Sigmoid colon (tissue), 7 donors: ENCODE data around the gene TAGLN. TPM values are rescaled to one million over a fixed set of nuclear protein-coding genes. Genes with fewer than 3 reads are reported as not detected.

Experiments
- DNase-seq: peaks from one replicate; pipeline ENCODE4 v3.0.0-alpha.2; 2019
- H3K27ac ChIP-seq, 4 donors: fragments of 200-600 bp; sonication (generic); one replicate each; pipeline ENCODE4 v1.5.1; 2016 to 2019; ENCODE audit warnings: mild to moderate bottlenecking in 1 of 4
- H3K27me3 ChIP-seq, 3 donors: fragments of 200-600 bp; sonication (generic); one replicate each; pipeline ENCODE4 v1.5.1; 2019; ENCODE audit warnings: mild to moderate bottlenecking in 1 of 3
- H3K36me3 ChIP-seq, 4 donors: fragments of 200-600 bp; sonication (generic); one replicate each; pipeline ENCODE4 v1.5.1; 2016 to 2019
- H3K4me1 ChIP-seq, 4 donors: fragments of 200-600 bp; sonication (generic); one replicate each; pipeline ENCODE4 v1.5.1; 2017 to 2019
- H3K4me3 ChIP-seq, 4 donors: fragments of 200-600 bp; sonication (generic); one replicate each; pipeline ENCODE4 v1.5.1; 2017 to 2019; ENCODE audit warnings: mild to moderate bottlenecking in 2 of 4, moderate library complexity in 1 of 4
- H3K9me3 ChIP-seq, 4 donors: fragments of 200-600 bp in 3 of 4; sonication (generic) in 3 of 4; one replicate each; pipeline versions ENCODE4 v1.5.1 to v1.6.1; 2013 to 2019
- EP300 ChIP-seq, 4 donors: sonication (generic); formaldehyde crosslinking; IDR thresholded peaks; one replicate each; pipeline ENCODE4 v1.6.1; 2017; ENCODE audit warnings: antibody characterized with exemption in 4 of 4
- POLR2A ChIP-seq, 2 donors: fragments of 450-650 bp; IDR thresholded peaks; one replicate each; pipeline ENCODE4 v1.6.1; 2016; ENCODE audit warnings: antibody characterized with exemption in 2 of 2, mild to moderate bottlenecking in 2 of 2, moderate library complexity in 2 of 2
- POLR2AphosphoS5 ChIP-seq, 4 donors: sonication (generic); formaldehyde crosslinking; IDR thresholded peaks; one replicate each; pipeline ENCODE4 v1.6.1; 2017; ENCODE audit warnings: antibody characterized with exemption in 4 of 4
- WGBS, 2 donors: extraction: QIAGEN DNeasy Blood & Tissue Kit; methylation state at CpG; one replicate each; pipeline ENCODE4 v1.1.7; 2013; 5-methylcytosine and 5-hydroxymethylcytosine counted together
- intact Hi-C: fragments of 100-400 bp; cut with DNase I; formaldehyde crosslinking; loops from one replicate; pipeline ENCODE4 v1.15.1; 2023
- polyA plus RNA-seq, 3 donors: library from polyadenylated mRNA; stranded (reverse); fragments of 200-250 nt; gene quantifications; one replicate each; pipeline ENCODE4 v1.2.3, GENCODE V29; 2013
- total RNA-seq, 4 donors: library from RNA; depleted of rRNA; stranded (reverse); fragments of >200 nt; gene quantifications; one replicate each; pipeline ENCODE4 v1.1.0, GENCODE V29; 2016
- TF ChIP-seq, protein P1 (sequence below), 4 experiments: fragments of 450-650 bp in 3 of 4; fragments of 200-600 bp in 1 of 4; IDR thresholded peaks; one replicate each; pipeline ENCODE4 v1.5.1; 2016 to 2019; ENCODE audit warnings: antibody characterized with exemption in 4 of 4, mild to moderate bottlenecking in 3 of 4, moderate library complexity in 2 of 4
- donor health status: healthy with polysubstance abuse.
- donor health status: Bipolar disorder and iron deficiency.
- donor health status: healthy.

TAGLN gene
- total RNA-seq, result over 10,000 TPM in 3 of 4 donors, 1,000 to 10,000 TPM in 1; 6,854 to 14,048 (median 12,596) TPM
- polyA plus RNA-seq, result 1,000 to 10,000 TPM in 1 of 3 donors, 100 to 1,000 TPM in 2; 112 to 1,100 (median 337) TPM

GRCh38 chr11:117199053-117199915 is at the start of gene TAGLN:
TSS of gene TAGLN (plus strand) at chr11:117199370. CDS start at chr11:117203014, 3,644 bp downstream.
- intact Hi-C loops, result loop anchor here (5.0 kb wide), 1 partner anchor 52 kb away; no protein-coding TSS in a partner anchor
- 46 to 47% methylated on average over 34 of the region's 34 CpGs for WGBS, 2 donors
- Histone ChIP-seq H3K4me1 (peaks cover 0 to 40% (median 35%) of the 10 kb centered on the region in 4 donors), H3K4me3 (peak within 1 kb of the TSS; percentile 59 to 90 (median 86)), H3K36me3 (peaks cover 23 to 51% (median 35%) of the 10 kb centered on the region in 4 donors), H3K27ac (peak within 1 kb of the TSS; percentile 90 to 99 (median 96)), H3K27me3 (no peaks in the 10 kb centered on the region), H3K9me3 (no peaks in the 10 kb centered on the region)
- TF ChIP-seq POLR2A (IDR thresholded peaks at IDR 0.05) (peak; percentile 86 to 97), EP300 (IDR thresholded peaks at IDR 0.05) (peak in 2 of 4 donors; percentile 42 to 62), POLR2AphosphoS5 (IDR thresholded peaks at IDR 0.05) (peak; percentile 96 to 99 (median 98))
- TF ChIP-seq, protein P1, sequence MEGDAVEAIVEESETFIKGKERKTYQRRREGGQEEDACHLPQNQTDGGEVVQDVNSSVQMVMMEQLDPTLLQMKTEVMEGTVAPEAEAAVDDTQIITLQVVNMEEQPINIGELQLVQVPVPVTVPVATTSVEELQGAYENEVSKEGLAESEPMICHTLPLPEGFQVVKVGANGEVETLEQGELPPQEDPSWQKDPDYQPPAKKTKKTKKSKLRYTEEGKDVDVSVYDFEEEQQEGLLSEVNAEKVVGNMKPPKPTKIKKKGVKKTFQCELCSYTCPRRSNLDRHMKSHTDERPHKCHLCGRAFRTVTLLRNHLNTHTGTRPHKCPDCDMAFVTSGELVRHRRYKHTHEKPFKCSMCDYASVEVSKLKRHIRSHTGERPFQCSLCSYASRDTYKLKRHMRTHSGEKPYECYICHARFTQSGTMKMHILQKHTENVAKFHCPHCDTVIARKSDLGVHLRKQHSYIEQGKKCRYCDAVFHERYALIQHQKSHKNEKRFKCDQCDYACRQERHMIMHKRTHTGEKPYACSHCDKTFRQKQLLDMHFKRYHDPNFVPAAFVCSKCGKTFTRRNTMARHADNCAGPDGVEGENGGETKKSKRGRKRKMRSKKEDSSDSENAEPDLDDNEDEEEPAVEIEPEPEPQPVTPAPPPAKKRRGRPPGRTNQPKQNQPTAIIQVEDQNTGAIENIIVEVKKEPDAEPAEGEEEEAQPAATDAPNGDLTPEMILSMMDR (IDR thresholded peaks at IDR 0.05), result no peak
- DNase-seq, result peak; percentile 97

- Histone ChIP-seq H3K4me1 (peaks cover 0 to 91% (median 56%) of the 10 kb centered on the region in 4 donors), H3K4me3 (no peak overlapping the region), H3K9me3 (no peaks in the 10 kb centered on the region), H3K36me3 (peaks cover 0 to 34% (median 0%) of the 10 kb centered on the region in 4 donors), H3K27ac (no peak overlapping the region), H3K27me3 (no peaks in the 10 kb centered on the region)
- WGBS, 2 donors, result 32 to 69% methylated on average over 2 of the region's 2 CpGs
- no peak for DNase-seq
- TF ChIP-seq, protein P1 (IDR thresholded peaks at IDR 0.05), result no peak
- TF ChIP-seq EP300 (IDR thresholded peaks at IDR 0.05) (no peak), POLR2A (IDR thresholded peaks at IDR 0.05) (no peak), POLR2AphosphoS5 (IDR thresholded peaks at IDR 0.05) (no peak)
- intact Hi-C loops, result no loop called here
Measured at GRCh38 chr11:117152066-117152465, 47.1 kb upstream of the TAGLN start.

GRCh38 chr11:117154468-117154867 is 44.7 kb upstream of the TAGLN start:
- H3K27me3 ChIP-seq, result no peaks in the 10 kb centered on the region
- peaks cover 0 to 28% (median 0%) of the 10 kb centered on the region in 4 donors for H3K36me3 ChIP-seq
- 96 to 98% methylated on average over 5 of the region's 5 CpGs for WGBS, 2 donors
- intact Hi-C loops, result no loop called here
- H3K27ac ChIP-seq, result no peak overlapping the region
- DNase-seq, result no peak
- no peaks in the 10 kb centered on the region for H3K9me3 ChIP-seq
- H3K4me1 ChIP-seq, result peaks cover 0 to 67% (median 39%) of the 10 kb centered on the region in 4 donors
- no peak overlapping the region for H3K4me3 ChIP-seq
- TF ChIP-seq POLR2AphosphoS5 (IDR thresholded peaks at IDR 0.05) (no peak), EP300 (IDR thresholded peaks at IDR 0.05) (no peak), POLR2A (IDR thresholded peaks at IDR 0.05) (no peak)
- TF ChIP-seq, protein P1 (IDR thresholded peaks at IDR 0.05), result no peak

- TF ChIP-seq, protein P1 (IDR thresholded peaks at IDR 0.05), result no peak
- TF ChIP-seq EP300 (IDR thresholded peaks at IDR 0.05), result no peak
- no peak for TF ChIP-seq POLR2A (IDR thresholded peaks at IDR 0.05)
- no peak for TF ChIP-seq POLR2AphosphoS5 (IDR thresholded peaks at IDR 0.05)
- no peaks in the 10 kb centered on the region for H3K27me3 ChIP-seq
- no peak overlapping the region for H3K27ac ChIP-seq
- peaks cover 0 to 55% (median 11%) of the 10 kb centered on the region in 4 donors for H3K36me3 ChIP-seq
- WGBS, 2 donors, result 90 to 93% methylated on average over 2 of the region's 2 CpGs
- DNase-seq, result no peak
- no peak overlapping the region for H3K4me3 ChIP-seq
- no peaks in the 10 kb centered on the region for H3K9me3 ChIP-seq
- peaks cover 0 to 41% (median 21%) of the 10 kb centered on the region in 4 donors for H3K4me1 ChIP-seq
- intact Hi-C loops, result no loop called here
Measured at GRCh38 chr11:117157507-117157906, 41.7 kb upstream of the TAGLN start.
